Parathyroid adenoma (tissue), 2 donors: ENCODE measurements around the gene LARP4.

Source experiments
- H2AFZ ChIP-seq: fragments of 300-600 bp; sonication (generic); one replicate; pipeline ENCODE4 v1.7.0; 2017; ENCODE audit warnings: antibody characterized with exemption, mild to moderate bottlenecking
- H3K27ac ChIP-seq: fragments of 300-600 bp; sonication (generic); one replicate; pipeline ENCODE4 v1.7.0; 2017
- H3K27me3 ChIP-seq: fragments of 300-600 bp; sonication (generic); one replicate; pipeline ENCODE4 v1.7.0; 2017; ENCODE audit warnings: low read length; ENCODE audit not compliant: control insufficient read depth, insufficient read depth
- H3K36me3 ChIP-seq: fragments of 300-600 bp; sonication (generic); one replicate; pipeline ENCODE4 v1.7.0; 2017; ENCODE audit warnings: low read length; ENCODE audit not compliant: control insufficient read depth, insufficient read depth
- H3K4me1 ChIP-seq: fragments of 300-600 bp; sonication (generic); one replicate; pipeline ENCODE4 v1.7.0; 2017; ENCODE audit warnings: control low read depth
- H3K4me2 ChIP-seq: fragments of 300-600 bp; sonication (generic); one replicate; pipeline ENCODE4 v1.7.0; 2017; ENCODE audit warnings: low read length
- H3K4me3 ChIP-seq: fragments of 300-600 bp; sonication (generic); one replicate; pipeline ENCODE4 v1.7.0; 2017; ENCODE audit warnings: low read depth, low read length
- H3K79me2 ChIP-seq: fragments of 300-600 bp; sonication (generic); one replicate; pipeline ENCODE4 v1.7.0; 2017; ENCODE audit warnings: control low read depth
- H3K9ac ChIP-seq: fragments of 300-600 bp; sonication (generic); one replicate; pipeline ENCODE4 v1.7.0; 2017; ENCODE audit warnings: mild to moderate bottlenecking
- H3K9me3 ChIP-seq: fragments of 300-600 bp; sonication (generic); one replicate; pipeline ENCODE4 v1.7.0; 2017; ENCODE audit warnings: low read length; ENCODE audit not compliant: control insufficient read depth
- CTCF ChIP-seq: fragments of 300-600 bp; sonication (generic); IDR thresholded peaks from one replicate; pipeline ENCODE4 v1.7.0; 2017; ENCODE audit warnings: antibody characterized with exemption, mild to moderate bottlenecking
- donor health status: primary hyperparathyroidism.

Gene LARP4

GRCh38 chr12:50529345-50529744 lies 128.7 kb downstream of the LARP4 start:
- no peaks in the 10 kb centered on the region for H3K4me1 ChIP-seq
- H2AFZ ChIP-seq = no peak overlapping the region
- H3K9me3 ChIP-seq = no peaks in the 10 kb centered on the region
- TF ChIP-seq CTCF = no peak
- no peaks in the 10 kb centered on the region for H3K27me3 ChIP-seq
- H3K36me3 ChIP-seq = no peaks in the 10 kb centered on the region
- H3K79me2 ChIP-seq = peaks cover 34% of the 10 kb centered on the region
- H3K4me2 ChIP-seq = no peak overlapping the region
- no peak overlapping the region for H3K4me3 ChIP-seq
- no peak overlapping the region for H3K9ac ChIP-seq
- no peak overlapping the region for H3K27ac ChIP-seq
